Measurements from ENCODE around the gene CPNE1.
"Not testable (repeated sequence)": the region's sequence is repeated elsewhere in the genome, so short reads cannot be mapped to it uniquely, and the experiment has no call there.

The CPNE1 gene

DNA sequence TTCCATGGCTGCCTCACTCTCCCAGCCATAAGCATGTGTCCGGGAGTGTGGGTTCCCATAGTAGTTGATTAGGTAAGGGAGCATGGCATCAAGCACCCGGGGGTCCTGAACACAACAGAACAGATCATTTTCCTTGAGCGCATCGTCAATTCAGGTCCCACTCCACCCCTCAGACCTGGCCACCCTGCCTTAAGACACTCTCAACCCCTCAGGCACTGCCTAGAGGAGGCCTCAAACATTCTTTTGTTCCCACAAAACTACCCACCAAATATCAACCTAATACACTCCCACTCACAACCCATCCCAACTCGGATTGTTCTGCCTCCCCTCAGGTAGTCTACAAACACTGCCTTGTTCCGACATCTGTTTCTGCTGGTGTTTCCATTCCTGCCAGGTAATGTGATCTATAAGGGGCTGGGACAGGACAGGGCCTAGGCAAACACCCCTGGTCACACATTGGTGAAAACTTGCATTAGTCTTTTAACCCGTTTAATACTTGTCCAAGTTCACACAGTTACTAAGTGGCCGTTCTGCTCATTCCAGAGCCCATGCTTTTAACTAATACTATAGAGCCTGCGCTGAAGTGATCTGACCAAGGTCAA lies 33.1 kb upstream of the CPNE1 start:
- no peak for DNase-seq

DNA sequence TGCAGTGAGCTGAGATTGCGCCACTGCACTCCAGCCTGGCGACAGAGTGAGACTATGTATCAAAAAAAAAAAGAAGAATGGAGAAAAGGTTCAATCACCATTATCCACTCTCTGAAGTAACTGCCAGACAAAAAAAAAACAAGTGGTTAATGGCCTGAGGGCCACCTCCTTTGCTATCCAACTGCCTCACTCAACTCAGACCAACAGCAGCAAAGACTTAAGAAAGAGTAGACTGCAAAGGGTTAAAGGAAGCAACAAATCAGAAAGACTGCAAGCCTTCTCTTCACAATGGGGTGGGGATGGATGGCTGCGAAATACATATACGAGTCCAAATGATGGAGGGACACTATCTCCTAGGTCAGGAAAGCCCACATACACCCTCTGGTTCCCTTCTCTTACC lies 31.3 kb upstream of the CPNE1 start:
- no peak for DNase-seq

DNA sequence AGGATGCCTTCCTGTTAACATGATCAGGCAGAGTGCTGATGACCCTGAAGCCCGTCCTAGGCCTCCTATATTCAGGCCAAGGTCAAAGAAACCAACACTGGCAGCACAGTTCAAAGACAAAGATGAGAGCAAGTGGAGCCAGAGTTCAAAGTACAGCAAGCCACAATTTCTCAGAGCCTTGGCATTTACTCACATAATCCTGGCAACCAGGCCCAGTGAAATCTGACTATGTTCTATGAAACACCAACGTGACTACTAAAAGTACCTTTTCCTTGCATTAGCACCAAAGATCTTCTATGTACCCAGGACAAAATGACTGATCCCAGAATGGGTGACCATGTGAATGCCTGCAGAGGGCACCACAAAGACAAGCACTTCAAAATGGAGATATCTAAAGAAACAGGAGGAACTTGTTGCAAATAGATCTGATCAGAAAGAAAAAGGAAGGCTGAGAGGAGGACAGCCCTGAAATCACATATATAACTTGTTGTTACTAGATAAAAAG lies 30.6 kb upstream of the CPNE1 start:
- no peak for DNase-seq

DNA sequence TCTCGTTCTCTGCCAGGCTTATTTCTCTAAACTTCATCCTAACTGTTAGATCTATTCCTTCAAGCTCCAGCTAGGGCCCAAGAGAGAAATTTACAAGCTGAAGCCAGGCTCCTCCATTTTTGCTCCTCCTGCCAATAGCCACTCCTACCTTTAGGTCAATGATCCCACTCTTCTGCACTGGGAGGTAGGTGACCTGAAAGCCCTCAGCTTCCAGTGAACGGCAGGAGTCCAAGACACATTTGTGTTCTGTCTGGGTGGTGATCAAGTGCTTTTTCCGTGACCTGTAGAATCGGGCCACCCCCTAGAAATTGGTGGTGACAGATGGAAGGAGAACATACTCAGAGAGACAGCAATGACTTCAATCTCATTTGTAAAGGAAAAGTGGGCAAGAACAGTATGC lies 25.6 kb upstream of the CPNE1 start:
- DNase-seq = no peak

DNA sequence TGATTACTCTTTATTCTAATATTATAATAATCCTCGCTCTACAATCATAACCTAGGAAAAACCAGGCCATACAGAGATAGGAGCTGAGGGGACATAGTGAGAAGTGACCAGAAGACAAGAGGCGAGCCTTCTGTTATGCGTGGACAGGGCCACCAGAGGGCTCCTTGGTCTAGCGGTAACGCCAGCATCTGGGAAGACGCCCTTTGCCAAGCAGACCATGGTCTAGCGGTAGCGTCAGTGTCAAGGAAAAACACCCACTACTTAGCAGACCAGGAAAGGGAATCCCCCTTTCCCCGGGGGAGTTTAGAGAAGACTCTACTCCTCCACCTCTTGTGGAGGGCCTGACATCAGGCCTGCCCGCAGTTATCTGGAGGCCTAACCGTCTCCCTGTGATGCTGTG lies 22.2 kb upstream of the CPNE1 start:
- DNase-seq = not testable (repeated sequence)

DNA sequence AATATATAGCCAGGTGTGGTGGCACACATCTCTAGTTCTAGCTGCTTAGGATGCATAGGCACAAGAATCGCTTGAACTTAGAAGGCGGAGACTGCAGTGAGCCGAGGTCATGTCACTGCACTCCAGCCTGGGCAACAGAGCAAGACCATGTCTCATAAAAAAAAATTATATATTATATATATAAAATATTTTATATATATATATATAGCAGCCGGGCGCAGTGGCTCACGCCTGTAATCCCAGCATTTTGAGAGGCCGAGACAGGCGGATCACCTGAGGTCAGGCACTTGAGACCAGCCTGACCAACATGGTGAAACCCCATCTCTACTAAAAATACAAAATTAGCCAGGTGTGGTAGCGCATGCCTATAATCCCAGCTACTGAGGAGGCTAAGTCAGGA lies 20.7 kb upstream of the CPNE1 start:
- DNase-seq = not testable (repeated sequence)

DNA sequence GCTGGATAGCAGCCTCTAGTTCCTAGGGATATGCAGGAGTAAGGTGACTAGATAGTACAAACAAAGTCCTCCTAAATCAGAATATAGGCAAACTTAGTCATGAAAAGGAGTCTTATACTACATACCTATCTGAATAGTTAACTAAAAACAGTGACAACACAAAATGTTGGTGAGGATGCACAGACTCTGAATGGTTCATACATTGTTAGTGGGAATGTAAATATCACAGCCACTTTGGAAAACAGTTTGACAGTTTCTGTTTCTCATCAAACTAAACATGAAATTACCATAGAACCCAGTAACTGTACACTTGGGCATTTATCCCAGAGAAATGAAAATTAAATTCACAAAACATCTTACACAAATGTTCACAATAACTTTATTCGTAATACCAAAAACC lies 17.3 kb upstream of the CPNE1 start:
- DNase-seq = no peak

DNA sequence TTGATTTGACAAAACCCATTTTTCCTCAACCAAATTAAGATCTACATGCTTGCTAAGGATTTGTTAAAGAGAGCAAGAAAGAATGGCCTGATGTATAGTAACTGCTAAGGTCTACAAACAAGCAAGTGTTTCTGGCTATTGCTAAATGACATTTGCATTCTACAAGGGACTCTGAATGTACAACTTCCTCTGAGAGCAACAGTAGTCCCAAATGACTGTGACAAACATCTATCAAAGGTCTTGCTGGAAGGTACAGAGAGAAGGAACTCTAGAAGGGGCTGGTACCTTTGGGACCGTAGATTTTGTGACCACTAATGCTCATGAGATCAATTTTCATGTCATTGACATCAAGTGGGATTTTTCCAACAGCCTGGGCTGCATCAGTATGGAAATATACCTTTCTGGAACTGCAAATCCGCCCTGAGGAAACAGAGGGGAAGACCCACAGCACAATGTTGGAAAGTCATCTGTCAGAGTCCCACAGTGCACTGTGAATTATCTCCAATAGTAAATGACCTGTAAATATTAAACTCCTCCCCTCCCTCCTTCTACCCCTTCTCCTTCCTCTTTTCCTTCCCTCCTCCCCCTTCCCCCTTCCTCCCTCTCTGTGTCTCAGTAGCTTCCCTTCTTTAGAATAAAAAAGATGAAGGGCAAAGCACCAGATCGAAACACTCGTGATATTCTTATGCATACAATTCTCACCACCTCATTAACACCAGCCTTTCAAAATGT lies 15.9 kb upstream of the CPNE1 start:
- DNase-seq = no peak

DNA sequence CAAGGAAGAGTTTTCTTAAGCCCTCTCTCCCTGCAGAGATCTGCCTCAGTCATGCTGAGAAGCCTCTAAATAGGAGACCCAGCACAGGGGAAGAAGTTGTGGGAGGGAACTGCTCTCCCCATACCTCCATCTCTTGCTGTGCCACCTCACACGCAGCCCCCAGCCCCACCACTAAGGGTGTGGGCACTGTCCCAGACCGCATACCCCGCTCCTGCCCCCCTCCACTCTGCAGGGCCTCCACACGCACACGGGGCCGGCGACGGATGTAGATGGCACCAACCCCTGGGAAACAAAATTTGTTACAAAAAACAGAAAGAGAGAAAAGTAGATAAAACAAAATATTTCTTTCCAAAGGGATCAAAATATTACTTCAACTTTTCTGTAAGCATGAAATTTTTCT lies 10.2 kb upstream of the CPNE1 start:
- no peak for DNase-seq

DNA sequence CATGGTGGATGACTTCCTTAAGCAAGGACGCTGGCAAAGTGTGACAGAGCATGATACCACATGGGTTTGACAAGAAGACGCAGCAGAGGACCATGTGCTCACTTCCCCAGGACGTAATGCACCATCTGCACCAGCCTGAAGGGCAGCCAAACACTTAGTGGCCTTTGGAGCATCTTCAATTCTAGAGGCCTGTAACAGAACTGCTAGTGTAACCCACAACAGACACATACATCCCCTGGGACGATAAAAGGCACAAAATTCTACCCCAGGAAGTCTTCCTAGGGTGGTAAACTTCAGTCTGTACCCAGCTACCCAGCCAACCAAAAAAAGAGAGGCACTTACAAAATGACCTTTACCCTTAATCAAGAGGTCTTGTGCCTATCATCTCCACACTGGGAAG lies 9.2 kb upstream of the CPNE1 start:
- DNase-seq = no peak

DNA sequence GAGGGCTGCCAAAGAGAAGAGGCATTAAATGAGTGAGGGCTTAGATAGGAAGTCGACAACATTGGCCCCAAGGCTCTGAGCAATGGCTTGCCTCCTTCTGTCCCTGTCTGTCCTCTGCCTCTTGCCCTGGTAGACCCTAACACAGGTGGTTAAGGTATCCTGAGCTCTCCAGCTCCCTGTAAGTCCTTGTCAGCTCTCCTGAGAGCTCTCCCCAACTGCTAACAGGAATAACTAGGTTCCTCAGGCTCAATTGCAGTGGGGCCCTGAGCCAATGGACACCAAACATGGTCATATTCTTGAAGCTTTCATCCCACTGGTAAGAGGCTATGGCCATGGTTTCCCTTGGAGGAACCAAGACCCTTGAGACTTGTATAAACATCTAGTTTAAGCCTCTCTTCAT lies 5.0 kb upstream of the CPNE1 start:
- DNase-seq = no peak

DNA sequence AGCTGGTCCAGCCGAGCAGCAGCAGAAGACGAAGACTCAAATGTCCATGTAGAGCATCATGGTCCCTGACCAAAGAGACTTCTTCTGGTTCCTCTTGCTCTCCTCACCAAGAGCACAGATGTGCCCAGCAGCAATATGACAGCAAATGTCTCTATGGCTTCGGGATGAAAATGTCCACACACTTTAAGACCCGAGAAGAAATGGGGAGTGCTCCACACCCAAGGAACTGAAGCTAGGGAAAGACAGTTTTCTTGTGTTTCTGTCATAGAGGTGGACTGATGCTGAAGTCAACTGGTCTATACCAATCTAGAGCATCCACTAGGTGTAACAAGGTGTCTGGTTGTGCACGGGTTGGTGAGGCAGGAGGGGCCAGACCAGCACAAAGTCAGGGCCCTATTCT lies 4.5 kb upstream of the CPNE1 start:
- DNase-seq = no peak

DNA sequence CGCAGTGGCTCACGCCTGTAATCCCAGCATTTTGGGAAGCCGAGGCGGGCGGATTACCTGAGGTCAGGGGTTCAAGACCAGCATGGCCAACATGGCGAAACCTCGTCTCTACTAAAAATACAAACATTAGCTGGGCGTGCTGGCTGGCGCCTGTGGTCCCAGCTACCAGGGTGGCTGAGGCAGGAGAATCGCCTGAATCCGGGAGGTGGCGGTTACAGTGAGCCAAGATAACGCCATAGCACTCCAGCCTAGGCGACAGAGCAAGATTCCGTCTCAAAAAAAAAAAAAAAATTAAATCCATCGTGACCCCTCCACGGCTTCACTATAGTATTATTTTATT lies 1.2 kb upstream of the CPNE1 start:
- DNase-seq = no peak

DNA sequence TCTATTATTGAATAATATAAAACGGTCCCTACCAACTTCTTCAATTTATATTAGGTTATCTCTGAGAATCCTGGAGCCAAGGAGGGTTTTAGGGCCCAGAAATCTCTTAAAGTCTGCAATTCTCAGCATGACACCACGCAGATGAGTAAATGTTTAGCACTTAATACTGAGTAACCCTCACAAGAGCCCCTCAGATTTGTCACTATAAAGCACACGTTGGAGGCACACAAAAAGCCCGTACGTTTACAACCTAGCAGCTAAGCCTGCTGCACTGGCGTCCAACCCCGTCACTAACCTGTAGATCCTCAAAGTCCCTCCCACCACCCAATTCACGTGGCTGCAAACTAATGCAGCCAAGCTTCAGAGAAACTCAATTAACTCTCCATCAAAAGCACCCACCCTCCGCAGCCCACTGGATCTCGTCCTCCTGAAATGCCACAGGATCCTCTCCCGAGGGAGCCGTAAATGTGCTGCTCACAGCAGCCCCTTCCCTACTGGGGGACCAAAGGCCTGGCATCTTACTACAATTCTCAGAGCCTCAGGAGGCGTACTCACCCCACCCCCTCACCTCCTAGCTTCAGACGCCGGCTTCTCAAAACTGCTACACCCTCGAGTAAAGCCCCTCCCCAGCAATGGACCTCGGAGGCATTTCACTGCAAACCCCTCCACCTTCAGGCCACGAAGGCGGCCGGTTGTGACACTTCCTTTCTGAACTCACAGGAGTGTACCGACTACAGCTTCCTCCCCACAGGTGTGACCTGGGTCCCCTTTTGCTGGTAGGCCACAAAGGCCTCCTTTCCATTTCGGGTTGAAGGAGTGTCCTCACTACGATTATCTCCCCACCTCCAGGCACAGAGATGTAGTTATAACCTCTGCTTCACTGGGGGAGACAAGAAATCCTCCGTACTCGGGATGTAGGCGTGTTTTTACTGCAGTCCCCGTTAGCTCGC lies 909 bp downstream of the CPNE1 start:
- DNase-seq = peak; percentile 52 to 61

DNA sequence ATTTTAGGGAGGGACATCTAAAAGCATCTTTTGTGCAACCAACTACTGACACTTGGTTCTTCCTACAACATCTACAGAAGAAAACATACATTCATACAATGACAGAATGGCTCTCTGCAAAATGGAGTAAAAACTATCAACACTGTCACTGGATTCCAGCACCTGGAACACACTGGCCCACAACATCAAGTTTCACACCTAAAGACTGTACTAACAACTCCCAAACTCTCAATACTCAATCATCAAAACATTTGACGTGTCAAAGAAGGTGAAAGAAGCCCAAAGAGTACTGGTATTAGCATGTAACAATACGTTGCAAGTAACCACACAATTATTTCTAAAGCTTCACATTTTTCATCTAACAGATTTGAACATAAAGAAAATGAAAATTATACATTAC lies 2.1 kb downstream of the CPNE1 start:
- DNase-seq = no peak

DNA sequence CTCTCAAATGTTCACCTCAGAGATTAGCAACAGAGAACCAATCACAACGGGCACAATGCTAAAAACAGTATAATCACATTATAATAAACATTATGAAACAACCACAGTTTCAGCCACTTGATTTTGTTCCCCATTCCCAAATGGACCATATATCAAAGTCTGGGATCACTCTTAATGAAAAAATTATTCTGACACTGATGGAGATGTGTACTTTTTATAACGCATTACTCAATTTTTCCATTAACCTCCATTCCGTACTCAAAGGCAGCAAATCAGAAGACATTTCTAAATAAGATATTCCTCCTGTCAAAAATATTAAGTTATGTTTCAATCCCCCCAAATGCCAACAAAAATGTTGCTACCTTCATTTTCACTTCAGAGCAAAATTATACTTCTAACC lies 2.8 kb downstream of the CPNE1 start:
- no peak for DNase-seq

DNA sequence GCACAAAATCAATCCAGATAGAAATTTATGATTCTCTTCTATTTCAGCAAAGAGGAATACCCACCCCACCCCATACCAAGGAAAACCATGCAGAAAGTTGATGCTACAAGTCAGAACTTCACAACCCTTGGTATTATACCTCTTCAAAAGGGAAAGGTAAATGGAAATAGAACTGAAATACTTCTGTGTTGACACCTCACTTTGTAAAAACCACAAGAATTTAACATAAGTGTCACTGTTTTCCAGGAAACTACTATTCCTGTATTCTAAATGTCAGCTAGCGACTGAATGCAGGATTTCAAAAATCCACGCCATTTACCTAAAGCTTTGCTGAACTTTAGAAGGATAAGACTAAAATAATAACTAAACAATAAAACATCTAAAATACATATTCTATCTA lies 3.6 kb downstream of the CPNE1 start:
- peak in 1 of 2 donors; percentile 18 for DNase-seq

DNA sequence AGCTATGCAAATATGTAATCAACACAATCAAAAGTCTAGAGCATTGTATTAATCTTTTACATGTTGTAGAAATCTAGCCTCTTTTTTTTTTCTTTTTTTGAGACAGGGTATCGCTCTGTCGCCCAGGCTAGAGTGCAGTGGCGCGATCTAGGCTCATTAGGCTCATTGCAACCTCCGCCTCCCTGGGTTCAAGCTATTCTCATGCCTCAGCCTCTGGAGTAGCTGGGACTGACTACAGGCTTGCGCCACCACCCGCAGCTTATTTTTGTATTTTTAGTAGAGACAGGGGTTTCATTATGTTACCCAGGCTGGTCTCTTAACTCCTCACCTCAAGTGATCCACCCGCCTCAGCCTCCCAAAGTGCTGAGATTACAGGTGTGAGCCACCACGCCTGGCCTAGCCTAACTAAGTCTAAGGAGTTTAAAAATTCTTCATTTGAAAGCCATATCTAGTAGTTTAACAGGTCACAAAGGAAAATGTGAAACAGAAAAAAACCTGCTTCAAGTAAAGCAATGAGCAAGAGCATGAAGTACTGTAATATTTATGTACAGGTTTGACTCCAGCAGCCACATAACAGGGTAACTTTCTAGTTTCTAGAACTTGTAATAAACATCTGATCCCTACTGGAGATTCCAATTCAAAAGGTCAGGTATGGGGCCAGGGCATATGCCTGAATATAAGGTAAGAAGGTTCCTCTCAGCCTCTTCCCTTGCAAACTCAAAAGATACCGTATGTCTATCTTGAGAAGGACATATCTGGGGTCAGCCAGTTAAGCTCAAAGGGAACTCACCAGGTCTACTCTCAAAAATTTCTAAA lies 4.4 kb downstream of the CPNE1 start:
- DNase-seq = no peak

DNA sequence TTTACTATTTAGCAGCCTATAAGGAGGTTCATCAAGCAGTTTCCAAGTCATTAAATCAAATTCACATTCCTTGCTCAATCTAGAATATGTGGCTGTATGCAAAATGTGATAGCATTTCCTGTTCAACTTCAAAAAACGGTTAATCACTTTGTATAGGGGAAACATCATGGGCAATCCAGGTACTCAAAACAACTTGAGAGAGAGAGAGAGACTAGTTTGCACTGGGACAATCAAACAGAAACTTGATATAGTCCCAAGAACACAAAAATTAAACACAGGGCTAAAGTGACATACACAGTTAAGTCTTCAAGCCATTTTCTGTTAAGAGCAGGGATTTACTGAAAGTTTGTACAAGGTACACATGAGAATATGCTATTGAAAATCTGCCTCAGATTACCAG lies 7.4 kb downstream of the CPNE1 start:
- DNase-seq = no peak

DNA sequence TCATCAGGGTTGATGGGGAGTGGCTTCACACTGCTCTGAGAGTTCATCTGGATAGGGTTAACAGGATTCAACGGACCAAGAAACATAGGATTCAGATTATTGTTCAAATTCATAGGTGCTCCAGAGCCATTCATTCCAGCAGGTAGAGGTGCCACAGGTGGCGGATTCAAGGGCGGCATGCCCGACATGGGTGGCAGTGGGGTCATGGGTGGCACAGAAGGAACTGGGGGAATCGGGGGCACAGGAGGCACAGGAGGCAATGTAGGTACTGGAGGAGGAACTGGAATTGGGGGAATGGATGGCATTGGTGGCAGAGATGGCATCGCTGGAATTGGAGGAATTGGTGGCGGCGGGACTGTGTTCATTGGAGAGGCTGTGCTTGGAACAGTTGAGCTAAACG lies 10.3 kb downstream of the CPNE1 start:
- no peak for DNase-seq

DNA sequence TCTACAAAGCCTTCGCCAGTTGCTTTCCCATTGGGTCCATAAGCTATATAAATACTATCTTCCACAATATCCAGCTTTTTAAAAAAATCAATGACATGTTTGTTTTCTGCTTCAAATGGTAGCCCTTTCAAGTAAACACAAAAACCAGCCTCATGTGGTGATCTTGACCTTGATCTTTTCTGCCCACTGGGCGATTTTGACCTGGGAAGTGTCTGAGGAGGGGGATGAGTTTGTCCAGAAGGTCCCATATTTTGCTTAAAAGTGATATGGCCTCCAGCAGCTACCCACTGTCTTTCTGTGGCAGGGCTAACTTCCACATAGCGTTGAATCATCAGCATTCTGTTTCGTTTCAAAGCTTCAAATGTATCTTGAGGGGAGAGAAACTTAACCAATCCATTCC lies 10.8 kb downstream of the CPNE1 start:
- no peak for DNase-seq

DNA sequence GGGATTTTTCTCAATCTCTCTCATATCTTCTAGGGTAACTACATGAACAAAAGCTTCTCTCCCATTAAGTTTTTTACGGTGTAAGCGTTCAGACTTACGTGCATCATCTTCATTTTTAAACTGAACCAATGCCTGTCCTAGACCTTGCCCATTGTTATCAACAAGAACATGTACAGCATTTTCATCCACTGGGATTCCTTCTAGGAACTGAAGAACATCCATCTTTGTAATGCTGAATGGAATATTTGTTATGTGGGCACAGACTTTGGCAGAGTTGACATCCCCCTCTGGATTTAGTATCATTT lies 11.3 kb downstream of the CPNE1 start:
- no peak for DNase-seq
